GM19043 (cell line): Measurements from ENCODE around the gene CXCL10.

ENCODE experiments used
- ATAC-seq: cut with Tn5 transposase; IDR thresholded peaks from one replicate; pipeline ENCODE4 v1.9.1; 2021; ENCODE audit warnings: low read depth; ENCODE audit not compliant: unreplicated experiment

The CXCL10 gene

GRCh38 chr4:75997081-75997480 is 26.2 kb downstream of the CXCL10 start:
- no peak for ATAC-seq

- ATAC-seq = no peak
Observed at GRCh38 chr4:75995727-75996126, 27.6 kb downstream of the CXCL10 start.

DNA sequence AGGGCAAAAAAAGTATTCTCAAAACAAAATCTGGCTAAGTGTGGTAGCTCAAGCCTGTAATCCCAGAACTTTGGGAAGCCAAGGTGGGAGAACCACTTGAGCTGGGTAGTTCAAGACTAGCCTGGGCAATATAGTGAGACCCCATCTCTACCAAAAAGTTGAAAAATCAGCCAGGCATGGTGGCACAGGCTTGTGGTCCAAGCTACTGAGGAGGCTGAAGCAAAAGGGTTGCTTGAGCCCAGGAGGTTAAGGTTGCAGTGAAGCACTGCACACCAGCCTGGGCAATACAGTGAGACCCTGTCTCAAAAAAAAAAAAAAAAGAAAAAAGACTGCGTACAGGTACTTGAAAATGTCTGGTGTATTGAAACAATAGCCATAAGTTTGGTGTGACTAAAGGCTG is 30.8 kb downstream of the CXCL10 start:
- ATAC-seq = no peak

GRCh38 chr4:75989846-75990528 is 33.3 kb downstream of the CXCL10 start:
- ATAC-seq = no peak

GRCh38 chr4:75985116-75985515 is 38.2 kb downstream of the CXCL10 start:
- no peak for ATAC-seq

DNA sequence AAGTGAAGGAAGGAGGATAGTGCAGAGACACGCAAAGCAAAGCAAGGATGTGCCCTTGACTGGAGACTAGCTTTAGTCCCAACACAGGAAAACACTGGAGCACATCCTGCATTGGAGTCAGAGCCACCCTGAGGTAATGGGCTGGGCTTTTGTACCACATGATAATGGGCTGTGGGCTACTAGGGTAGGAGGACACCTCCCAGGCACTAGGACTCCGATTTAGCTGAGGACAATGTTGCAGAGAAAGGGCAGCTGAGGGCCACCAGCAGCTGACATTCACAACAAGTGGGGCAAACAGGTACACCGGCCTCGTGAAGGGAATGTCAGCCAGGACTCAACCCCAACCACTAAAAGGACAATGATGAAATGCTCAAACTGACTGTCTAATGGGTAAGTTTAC is 42.7 kb downstream of the CXCL10 start:
- ATAC-seq = no peak

- ATAC-seq = no peak
Observed at GRCh38 chr4:75976177-75976576, 47.1 kb downstream of the CXCL10 start.

- ATAC-seq = no peak
Observed at GRCh38 chr4:75973766-75974165, 49.5 kb downstream of the CXCL10 start.
